ENCODE data around the gene AMFR.

The AMFR gene

DNA sequence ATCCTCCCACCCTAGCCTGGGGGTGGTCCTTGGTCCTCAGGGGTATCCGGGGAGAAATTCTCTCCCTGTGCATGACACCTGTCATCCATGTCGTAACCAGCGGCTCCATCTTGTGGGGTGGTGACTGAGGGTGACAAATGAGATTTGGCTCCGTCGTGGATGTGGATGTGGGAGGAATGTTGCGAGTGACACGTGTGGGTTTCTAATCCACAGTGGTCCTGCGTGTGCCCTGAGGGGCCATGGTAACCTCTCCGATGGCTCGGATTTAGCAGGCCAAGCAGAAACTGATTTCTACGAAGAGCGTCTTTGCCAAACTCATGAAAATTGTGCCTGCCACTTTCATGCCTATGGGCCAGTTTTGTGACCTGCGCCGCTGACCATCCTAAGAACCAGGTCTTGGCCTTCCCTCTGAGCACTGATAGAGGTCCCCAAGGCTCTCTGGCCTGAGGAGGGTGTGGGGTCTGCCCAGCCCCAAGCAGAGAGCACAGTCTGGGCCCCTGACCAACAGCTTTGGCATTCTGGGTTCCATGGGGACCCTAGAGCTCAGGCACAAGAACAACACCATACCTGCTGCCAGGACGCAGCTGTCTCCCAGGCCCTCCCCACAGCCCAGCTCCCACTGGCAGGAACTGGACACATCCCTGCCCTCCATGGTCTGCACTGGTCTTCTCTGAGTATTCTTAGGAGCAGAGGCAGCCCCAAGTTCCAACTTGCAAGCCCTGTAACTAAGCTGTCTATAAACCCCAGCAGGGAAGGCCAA lies 79.0 kb downstream of the AMFR start:
- no peak for DNase-seq

DNA sequence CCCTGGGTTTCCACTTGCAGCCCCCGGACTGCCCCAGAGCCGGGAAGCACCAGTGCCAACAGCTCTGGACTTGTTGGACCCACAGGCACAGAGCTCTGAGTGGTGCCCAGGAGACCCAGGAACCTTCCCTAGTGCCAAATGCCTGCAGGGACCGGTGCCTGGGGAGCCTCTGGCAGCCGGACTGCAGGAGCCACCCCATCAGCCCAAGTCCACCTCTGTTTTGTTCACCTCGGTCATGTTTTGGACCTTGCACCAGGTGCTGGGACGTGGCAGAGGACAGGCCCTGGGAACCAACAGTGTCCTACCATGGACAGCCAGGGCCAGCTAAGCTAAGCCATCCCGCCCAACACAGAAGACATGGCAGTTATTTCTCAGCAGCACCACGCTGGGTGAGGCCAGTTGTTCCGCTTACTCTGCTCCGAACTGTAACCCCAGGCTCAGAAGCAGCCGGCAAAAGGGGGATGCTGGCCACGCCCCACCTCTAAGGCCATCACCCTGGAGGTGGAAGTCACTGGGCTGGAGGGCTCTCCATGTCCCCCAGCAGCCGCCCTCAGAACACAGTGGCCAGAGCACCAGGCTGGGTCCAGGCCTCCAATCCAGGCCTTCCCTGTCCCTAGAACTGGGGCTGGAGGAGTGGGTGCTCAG lies 79.8 kb downstream of the AMFR start:
- no peak for DNase-seq

DNA sequence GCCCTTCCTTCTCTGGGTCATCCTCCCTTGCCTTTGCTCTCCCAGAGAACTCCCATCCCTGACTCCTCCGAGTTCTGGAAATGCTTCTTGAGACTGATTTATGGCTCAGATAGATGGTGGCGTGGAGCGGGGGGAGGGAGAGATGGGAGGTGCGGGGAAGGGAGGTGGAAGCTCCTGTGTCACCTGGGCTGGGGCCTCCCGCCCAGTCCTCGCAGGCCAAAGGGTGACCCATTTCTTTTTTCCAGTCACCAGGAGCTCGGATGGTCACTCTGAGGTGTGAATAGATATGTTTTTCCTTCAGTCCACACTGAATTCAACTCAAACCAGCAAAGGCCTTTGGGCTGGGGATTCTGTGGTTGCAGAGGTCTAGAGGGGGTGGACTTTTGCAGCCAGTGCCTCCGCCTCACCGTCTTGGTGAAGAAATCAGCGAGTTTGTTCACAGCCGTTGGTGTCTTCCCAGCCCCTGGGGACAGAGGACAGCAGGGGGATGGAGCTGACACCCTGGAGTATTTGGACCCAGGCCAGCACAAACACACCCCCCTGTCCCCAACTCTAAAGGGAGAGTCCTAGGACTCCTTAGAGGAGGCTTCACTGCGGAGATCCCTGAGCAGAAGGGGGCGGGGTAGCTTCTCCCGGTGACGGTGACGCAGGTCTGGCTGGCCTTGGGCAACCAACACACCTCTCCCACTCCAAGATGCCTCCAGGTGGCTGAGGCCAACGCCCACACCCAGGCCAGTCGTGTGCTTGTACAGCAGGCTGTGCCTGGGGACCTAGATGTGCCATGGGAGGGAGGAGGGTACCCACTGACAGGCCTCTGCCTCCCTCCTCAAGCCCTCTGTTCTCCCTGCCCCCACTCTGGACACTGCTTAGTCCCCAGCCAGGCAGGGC lies 80.6 kb downstream of the AMFR start:
- no peak for DNase-seq

DNA sequence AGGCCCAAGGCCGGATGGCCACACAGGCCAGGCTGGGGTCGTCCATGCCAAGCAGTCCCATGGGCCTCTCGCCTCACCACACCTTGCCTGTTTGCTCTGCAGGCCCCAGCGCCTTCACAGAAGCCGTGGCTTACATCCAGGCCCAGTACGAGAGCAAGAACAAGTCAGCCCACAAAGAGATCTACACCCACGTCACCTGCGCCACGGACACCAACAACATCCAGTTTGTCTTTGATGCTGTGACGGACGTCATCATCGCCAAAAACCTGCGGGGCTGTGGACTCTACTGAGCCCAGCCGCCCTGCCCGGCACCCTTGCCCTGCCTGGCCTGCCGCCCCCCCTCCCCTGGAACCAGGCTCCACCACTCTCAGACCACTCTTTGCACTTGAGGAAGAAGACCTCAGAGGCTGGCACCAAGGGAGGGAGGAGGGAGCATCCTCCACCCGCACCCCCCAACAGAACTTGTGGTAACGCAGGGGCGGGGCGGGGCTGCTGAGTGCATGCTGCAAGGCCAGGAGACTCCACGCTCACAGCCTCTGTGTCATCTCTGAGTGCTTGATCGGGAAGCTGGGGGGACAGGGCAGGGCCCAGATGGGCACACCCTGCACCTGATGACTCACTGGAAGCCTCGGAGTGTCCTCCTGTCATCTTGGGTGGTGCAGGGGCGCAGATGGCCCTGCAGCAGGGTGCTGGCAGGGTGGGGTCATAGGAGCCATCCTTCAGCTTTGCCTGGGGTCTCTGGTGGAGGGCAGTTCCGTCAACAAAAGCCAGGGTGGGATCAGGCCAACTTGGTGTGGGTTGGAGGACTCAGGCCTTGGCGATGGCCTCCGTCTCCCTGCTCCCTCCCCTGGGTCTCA lies 81.5 kb downstream of the AMFR start:
- no peak for DNase-seq

DNA sequence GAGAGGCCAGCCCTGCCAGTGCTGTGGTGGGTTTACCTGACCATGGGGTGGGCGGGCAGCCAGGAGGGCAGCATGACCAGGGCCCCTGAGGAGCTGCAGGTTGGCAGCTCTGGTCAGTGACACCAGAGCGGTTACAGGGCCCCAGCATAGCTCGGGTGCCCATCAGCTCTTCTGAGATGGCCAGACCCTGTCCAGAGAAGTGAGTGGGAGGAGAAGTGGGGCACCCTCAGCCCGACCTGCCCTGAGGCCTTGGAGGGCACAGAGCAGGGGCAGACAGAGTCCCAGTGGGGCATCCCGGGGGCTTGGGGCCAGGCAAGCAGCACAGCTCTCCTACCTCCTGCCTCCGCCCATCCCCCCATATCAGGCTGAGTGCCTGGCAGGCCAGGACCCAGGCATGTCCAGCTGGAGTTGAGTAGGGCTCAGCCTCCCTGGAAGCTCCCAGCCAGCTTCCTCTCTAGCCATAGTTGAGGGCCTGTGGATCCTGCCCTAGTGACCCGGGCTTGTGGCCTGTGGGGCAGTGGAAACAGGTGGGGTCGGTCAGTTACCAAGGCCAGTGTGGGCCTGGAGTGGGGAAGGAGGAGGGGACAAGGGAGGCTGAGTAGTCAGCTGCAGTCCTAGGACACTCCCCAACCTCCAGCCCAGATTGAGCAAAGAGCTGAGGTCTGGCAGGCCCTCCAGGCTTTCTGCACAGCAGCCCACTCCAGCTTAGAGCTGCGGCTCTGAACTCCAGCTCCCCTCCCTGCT lies 83.5 kb downstream of the AMFR start:
- DNase-seq = no peak

DNA sequence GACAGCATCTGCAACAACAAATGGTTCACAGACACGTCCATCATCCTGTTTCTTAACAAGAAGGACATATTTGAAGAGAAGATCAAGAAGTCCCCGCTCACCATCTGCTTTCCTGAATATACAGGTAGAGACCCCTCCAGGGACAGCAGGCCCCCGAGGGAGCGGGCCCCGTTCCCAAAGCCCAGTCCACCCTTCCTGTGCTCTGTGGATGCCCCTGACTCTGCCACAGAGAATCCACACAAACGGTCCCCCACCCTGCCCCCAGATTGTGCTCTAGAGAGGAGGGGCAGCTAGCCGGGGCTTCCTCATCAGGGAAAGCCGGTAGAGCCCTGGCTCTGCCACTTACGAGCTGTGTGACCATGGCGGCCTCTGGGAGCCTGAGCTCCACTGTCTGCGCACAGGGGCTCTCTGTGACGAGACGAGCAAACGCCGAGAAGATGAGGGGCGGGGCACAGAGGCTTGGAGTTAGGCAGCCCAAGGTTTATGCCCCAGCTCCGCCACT lies 84.4 kb downstream of the AMFR start:
- no peak for DNase-seq

DNA sequence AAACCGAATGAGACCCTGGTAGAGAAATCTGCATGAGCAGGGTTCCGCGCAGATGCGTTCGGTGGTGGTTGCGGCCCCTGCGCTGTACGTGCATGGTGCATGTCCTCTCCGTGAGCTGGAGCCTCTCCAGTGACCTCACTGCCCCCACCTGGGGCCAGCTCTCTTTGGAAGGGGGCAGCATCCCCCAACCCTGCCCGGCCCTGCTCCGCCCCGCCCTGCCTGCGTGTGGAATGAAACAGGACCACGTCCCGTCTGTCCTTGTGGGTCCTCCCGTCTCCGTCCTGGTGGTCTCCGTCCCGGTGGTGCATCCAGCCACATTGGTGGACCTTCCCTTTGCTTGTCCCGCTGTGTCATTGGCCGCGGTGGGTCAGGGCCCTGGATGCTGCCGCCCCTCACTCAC lies 84.9 kb downstream of the AMFR start:
- DNase-seq = no peak

DNA sequence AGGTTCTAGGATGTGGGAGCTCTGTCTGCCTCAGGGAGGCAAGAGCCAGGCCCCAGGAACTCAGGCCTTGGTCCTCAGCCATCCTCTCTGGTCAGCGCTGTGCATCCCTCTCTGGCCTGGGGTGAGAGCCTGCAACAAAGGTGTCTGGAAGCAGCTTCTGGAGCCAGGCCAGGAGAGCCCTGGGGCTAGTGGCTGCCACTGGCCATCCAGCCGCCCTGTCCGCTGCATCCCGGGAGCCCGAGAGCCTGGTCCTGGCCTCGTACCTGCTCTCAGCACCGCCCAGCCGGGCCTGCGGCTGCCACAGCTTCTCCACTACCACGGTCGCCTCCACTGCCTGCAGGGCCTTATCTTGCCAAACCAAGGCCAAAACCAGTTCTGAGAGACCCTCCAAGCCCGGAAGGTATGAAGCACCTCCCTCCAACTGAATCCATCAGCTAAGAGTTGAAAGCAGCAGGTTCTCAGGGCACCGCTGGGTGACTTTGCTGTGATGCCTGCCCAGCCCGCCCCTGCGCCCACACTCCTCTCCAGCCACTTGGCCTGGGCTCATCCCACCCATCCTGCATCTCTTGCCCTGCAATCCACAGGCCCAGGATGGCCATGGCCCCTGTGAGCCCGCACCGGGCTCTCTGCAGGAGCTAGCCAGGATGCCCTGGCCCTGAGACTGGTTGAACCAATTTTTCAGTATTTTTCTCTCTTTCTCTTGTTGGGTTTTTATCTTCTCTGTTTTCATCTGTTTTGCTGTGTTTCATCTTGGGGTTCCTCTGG lies 85.7 kb downstream of the AMFR start:
- DNase-seq = no peak

DNA sequence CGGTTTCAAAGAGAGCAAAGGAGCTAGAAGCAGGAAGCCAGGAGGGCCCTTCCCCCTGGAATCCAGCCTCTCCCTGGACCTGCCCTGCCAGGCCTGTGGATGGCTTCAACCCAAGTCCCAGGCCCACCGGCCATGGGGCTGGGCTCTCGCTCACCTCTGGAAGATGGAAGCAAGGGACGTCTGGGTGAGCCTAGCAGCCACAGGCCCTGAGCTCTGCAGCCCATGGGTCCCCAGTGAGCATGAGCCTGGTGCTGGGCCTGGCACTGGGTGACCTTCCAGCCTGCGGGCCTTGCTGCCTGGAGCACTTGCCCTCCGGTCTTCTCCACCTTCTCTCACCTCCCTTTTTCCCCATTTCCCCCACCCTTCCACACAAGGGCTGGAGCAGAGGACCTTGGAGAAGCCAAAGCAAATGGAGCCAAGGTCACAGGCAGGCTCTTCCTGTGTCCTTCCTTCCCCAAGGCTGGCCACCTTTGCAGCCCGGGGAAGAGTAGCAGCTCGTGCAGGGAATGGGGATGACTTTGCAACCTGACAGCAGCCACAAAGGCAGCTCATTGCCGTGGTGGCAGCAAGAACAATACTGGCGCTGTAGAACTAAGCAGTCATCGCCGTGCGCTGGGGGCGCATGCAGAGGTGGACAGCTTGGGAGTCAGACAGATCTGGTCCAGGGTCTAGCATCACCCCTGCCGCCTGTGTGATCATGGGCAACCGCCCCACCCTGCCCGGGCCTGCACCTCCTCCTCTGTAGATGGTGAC lies 86.6 kb downstream of the AMFR start:
- DNase-seq = no peak

DNA sequence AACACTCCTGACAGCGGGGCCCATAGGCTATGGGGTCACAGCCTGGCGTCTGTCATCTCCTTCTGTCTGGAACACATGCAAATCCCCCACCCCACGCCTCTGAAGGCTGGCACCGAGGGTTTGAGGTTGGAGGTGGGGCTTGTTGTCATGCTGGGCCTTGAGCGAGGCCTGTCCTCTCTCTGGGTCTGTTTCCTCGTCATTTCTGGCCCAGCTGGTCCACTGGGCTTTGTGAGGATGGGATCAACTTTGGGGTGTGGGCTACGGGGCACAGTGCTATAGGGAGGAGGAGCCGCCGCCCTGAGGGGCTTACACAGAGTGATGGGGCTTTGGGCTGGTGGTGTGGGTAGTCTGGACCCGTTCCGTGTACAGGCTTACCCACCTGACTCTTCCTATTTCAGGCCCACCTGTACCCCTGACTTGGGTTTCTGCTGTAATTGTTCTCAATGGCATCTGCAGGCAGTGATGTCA lies 87.5 kb downstream of the AMFR start:
- DNase-seq = no peak

DNA sequence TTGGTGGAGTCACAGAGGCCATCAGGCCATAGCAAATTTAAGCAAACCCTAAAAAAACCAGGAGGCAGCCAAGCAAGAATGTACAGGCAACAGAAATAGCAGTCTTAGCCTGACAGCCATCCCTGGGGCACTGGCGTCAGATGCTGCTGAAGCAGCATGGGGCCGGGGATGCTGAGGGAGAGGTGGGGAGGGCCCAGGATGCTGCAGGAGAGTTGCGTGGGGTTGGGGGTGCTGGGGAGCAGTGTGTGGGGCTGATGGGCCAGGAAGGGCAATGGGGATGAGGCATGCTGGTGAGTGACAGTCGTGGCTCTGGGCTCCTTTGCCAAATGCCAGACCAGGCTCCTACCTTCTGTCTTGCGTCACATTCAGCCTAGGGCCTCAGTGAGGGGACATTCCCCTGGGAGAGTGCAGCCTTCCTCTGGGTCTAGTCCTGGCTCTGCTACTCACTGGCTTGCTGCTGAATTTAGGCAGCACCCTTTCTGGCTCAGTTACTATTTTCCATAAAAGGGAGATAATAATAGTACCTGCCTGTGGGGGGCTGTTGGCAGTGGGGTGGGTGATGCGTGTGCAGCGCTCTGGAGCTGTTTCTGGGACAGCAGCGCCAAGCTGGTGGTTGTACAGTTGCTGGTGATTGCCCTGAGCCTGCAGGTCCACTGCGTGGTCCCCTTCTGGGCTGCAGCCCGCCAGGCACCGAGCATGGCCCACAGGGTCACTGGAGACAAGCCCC lies 88.1 kb downstream of the AMFR start:
- no peak for DNase-seq

DNA sequence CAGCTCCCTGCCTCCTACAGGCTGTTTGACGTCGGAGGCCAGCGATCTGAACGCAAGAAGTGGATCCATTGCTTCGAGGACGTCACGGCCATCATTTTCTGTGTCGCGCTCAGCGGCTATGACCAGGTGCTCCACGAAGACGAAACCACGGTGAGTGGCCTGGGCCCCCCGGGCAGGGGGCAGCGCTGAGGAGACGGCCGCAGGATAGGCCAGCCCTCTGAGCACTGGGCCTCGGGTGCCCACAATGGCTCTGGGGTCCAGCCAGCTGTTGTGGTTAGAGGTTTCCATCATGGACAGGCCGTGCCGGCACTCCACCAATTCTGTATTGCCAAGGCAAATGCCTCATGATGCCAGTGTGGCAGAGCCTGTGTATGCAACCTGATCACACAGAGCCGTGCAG lies 88.6 kb downstream of the AMFR start:
- DNase-seq = no peak

DNA sequence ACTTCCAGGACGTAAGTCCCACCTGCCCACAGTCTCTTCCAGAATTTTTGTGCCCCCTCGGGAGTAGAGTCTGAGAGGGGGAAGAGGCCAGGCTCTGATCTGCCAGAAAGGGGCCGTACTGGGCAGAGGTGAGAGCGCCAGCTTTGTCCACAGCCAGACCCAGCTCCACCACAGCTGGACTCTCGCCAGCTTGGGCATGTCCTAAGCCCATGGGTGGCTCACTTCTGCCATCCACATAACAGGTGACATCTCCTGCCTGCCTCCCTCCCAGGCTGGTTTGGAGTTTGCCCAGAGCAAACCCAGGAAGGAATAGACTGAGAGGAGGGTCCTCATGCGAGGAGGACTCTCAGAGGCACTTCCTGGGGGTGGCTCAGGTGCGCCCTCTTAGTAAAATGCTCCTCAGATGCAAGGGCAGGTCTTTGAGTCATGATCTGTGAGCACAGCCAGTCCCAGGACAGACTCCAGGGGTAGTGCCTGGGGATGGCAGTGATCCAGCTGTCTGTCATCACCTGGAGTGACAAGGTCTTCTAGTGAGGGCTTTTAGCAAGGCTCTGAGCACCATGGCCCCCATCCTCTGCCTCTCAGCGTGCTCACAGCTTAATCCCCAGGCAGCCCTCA lies 89.2 kb downstream of the AMFR start:
- DNase-seq = no peak

DNA sequence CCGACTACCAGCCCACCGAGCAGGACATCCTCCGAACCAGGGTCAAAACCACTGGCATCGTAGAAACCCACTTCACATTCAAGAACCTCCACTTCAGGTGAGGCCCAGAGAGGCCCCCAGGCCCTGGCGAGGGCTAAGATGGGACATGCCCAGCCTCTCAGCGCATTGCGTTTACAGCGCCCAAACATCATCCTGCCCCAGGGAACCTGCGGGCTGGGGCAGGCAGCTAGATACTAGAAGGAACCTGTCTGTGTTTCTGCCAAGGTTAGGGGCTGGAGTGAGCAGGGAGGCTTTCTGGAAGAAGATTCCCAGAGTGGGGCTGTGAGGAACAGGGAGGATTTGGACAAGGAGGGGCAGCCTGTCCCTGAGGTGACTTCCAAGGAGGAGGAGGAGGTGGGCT lies 90.6 kb downstream of the AMFR start:
- DNase-seq = no peak

DNA sequence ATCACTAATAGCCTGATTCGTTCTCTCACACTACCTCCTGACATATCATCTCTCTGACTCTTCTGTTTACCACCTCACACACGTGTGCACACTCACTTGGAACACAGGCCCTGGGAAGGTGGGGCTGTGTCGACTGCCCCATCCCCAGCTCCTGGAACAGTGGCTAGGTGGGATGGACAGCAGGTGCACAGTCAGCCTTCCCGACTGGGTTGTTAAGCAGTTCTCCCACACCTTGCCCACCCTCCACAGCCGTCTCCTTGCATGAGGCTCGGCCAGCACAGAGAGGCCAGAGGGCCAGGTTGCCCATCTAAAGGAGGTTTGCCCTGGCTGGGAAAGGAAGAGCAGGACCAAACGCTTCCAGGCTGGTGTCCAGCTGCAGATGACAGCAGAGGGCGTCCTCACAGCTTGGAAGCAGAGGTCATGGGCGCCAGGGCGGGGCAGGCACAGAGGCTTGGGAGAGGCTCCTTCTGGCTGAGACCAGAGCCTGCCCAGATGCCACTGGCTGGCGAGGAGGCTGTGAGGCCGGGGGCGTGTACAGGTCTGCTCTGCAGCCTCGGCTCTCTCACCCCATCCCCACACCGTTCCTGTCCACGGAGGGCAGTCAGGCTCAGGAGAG lies 92.8 kb downstream of the AMFR start:
- no peak for DNase-seq

DNA sequence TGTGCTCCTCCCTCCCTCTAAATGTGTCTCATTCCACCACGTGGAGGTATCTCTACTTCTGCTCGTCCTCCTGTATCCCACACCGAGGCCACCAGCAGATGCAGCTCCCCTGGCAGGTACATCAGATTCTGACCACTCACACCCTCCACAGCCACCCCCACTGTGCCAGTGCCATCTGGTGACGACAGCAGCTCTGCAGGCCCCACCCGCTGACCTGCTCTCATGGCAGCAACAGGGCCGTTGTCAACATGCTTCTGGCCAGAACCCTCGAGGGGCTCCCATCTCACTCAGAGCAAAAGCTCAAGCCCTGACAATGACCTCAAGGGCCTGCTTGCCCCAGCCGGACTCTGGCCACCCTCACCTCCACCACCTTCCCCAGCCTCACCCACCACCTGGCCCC lies 93.4 kb downstream of the AMFR start:
- no peak for DNase-seq

DNA sequence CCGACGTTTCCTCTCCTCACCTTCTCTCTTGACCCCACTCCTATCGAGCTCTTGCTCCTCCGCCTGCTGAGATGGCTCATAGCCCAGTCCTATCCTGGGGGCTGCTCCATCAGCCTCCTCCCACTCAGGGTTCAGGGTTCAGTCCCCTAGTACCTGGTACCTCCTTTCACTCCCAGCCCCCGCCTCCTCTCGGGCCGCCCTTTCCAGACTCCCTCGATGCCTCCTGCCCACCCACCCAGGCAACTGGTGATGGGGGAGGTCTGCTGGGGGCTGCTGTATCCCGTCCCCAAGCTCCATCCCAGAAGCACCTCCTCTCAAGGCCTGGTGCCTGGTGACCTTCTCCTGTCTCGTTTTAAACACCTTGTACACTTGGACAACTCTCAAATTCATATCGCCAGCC lies 93.9 kb downstream of the AMFR start:
- DNase-seq = no peak

DNA sequence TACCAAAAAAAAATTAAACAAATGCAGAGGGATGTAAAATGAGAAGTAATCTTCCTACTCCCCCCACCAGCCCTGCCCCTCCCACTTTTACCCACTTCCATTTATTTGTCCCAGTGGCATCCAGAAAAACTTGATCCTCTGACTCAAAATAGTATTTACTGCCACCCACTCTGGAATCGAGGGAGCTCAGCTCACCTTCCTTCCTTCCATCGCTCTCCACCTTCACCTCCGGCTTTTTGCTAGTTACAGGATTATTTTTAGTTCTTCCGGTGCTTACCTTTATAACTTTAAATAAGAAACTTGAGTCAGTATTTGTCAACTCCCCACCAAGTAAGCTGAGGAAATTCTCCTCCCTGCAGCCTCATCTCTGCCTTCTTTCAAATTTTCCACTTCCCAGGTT lies 94.9 kb downstream of the AMFR start:
- DNase-seq = no peak

DNA sequence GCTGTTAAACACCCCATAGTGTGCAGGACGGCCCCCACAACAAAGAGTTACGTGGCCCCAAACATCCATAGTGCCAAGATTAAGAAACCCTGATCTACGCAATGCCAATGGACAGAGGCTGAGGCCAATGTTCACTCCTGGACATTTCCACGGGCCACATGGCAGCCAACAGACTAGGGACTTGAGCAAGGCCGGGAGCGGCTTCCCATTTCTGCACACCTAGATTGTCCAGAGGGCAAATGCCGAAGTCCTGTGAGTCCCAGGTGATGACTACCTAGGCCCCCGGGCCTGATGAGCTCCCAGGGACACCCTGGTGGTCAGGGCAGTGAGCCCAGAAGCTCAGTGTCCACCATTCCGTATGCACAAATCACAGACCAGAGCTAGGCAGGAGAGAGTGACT lies 95.5 kb downstream of the AMFR start:
- DNase-seq = no peak
